Neural cell (in vitro differentiated cells): ENCODE measurements around the gene PRSS37. TPM values are rescaled to one million over a fixed set of nuclear protein-coding genes. Genes with fewer than 3 reads are reported as not detected.

Source experiments
- H2AFZ ChIP-seq: fragments of 200-600, 300-800 bp; sonication (generic), shearing (Covaris generic); 2 replicates; pipeline ENCODE4 v1.6.0; 2014; ENCODE audit warnings: low read depth, mild to moderate bottlenecking, antibody characterized with exemption, low read length, moderate library complexity
- H3F3A ChIP-seq: fragments of 200-600 bp; shearing (Covaris generic); 2 replicates; pipeline ENCODE4 v1.6.1; 2016; ENCODE audit warnings: mild to moderate bottlenecking, moderate library complexity, mixed read lengths, antibody characterized with exemption, low read length; ENCODE audit not compliant: insufficient read depth, poor library complexity, severe bottlenecking
- H3K27ac ChIP-seq: fragments of 200-600, 300-800 bp; sonication (generic), shearing (Covaris generic); 2 replicates; pipeline ENCODE4 v1.5.1; 2014; ENCODE audit warnings: mild to moderate bottlenecking, low read length, moderate library complexity
- H3K27me3 ChIP-seq: fragments of 300-800, 200-600 bp; sonication (generic), shearing (Covaris generic); 2 replicates; pipeline ENCODE4 v1.6.0; 2014; ENCODE audit warnings: mild to moderate bottlenecking, low read depth, low read length, moderate library complexity; ENCODE audit not compliant: insufficient read depth
- H3K36me3 ChIP-seq: fragments of 300-800, 200-600 bp; sonication (generic), shearing (Covaris generic); 2 replicates; pipeline ENCODE4 v1.5.1; 2014; ENCODE audit warnings: mild to moderate bottlenecking, antibody characterized with exemption, low read length, moderate library complexity; ENCODE audit not compliant: insufficient read depth
- H3K4me2 ChIP-seq: fragments of 300-800, 200-600 bp; sonication (generic), shearing (Covaris generic); 2 replicates; pipeline ENCODE4 v1.6.0; 2014; ENCODE audit warnings: mild to moderate bottlenecking, low read length
- H3K4me3 ChIP-seq: fragments of 300-800, 200-600 bp; sonication (generic), shearing (Covaris generic); 2 replicates; pipeline ENCODE4 v1.5.1; 2014; ENCODE audit warnings: mild to moderate bottlenecking, low read length, moderate library complexity
- H3K79me2 ChIP-seq: fragments of 200-600 bp; shearing (Covaris generic); replicated peaks from 2 replicates; pipeline ENCODE4 v1.6.0; 2014; ENCODE audit warnings: mild to moderate bottlenecking, low read length, moderate library complexity; ENCODE audit not compliant: insufficient read depth
- H3K9ac ChIP-seq: fragments of 300-800, 200-600 bp; sonication (generic), shearing (Covaris generic); 2 replicates; pipeline ENCODE4 v1.6.1; 2016; ENCODE audit warnings: mild to moderate bottlenecking, low read length, mixed read lengths
- H3K9me2 ChIP-seq: fragments of 200-600 bp; shearing (Covaris generic); 2 replicates; pipeline ENCODE4 v1.6.1; 2016; ENCODE audit warnings: mild to moderate bottlenecking, low read length, mixed read lengths; ENCODE audit not compliant: insufficient read depth
- H3K9me3 ChIP-seq: fragments of 200-600, 300-800 bp; sonication (generic), shearing (Covaris generic); 2 replicates; pipeline ENCODE4 v1.6.1; 2016; ENCODE audit warnings: mild to moderate bottlenecking, mixed run types, low read length, moderate library complexity, mixed read lengths
- H4K20me1 ChIP-seq: fragments of 200-600 bp; shearing (Covaris generic); 2 replicates; pipeline ENCODE4 v1.6.1; 2016; ENCODE audit warnings: mild to moderate bottlenecking, mixed run types; ENCODE audit not compliant: insufficient read depth
- RAD21 ChIP-seq: fragments of 450-650 bp; conservative IDR thresholded peaks from 2 replicates; pipeline ENCODE4 v1.6.1; 2014; ENCODE audit warnings: antibody characterized with exemption, mild to moderate bottlenecking, moderate library complexity
- SMC3 ChIP-seq: fragments of 450-650 bp; conservative IDR thresholded peaks from 2 replicates; pipeline ENCODE4 v1.6.1; 2014; ENCODE audit warnings: antibody characterized with exemption, mild to moderate bottlenecking, moderate library complexity; ENCODE audit not compliant: poor library complexity
- polyA plus RNA-seq: library from polyadenylated mRNA; depleted of rRNA; stranded (reverse); fragments of >200 nt; gene quantifications from 2 replicates; pipeline ENCODE4 v1.2.3, GENCODE V29; 2014
- TF ChIP-seq, protein P1 (sequence below): IDR thresholded peaks from 2 replicates; pipeline ENCODE4 v1.6.1; 2012; ENCODE audit warnings: borderline replicate concordance

PRSS37 gene
- polyA plus RNA-seq, 1 donor from 2014 or later = not detected

DNA sequence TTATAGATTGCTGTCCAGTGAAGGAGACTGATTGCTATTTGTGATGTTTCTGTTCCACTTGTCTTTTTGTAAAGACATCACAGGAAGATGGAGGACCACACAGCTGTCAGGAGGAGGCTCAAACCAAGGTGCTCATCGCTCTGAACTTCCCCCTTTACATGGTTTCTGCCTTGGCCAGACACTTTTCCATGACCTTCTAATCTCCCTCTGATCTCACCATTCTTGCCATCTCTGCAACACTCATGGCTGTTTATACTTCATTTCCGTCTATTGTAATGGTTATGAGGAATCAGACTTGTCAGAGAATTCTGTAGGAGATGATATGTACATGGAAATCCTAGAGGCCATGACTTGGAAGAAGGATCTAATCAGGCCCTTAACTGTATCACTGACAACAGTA is 53.0 kb downstream of the PRSS37 start:
- TF ChIP-seq, protein P1, sequence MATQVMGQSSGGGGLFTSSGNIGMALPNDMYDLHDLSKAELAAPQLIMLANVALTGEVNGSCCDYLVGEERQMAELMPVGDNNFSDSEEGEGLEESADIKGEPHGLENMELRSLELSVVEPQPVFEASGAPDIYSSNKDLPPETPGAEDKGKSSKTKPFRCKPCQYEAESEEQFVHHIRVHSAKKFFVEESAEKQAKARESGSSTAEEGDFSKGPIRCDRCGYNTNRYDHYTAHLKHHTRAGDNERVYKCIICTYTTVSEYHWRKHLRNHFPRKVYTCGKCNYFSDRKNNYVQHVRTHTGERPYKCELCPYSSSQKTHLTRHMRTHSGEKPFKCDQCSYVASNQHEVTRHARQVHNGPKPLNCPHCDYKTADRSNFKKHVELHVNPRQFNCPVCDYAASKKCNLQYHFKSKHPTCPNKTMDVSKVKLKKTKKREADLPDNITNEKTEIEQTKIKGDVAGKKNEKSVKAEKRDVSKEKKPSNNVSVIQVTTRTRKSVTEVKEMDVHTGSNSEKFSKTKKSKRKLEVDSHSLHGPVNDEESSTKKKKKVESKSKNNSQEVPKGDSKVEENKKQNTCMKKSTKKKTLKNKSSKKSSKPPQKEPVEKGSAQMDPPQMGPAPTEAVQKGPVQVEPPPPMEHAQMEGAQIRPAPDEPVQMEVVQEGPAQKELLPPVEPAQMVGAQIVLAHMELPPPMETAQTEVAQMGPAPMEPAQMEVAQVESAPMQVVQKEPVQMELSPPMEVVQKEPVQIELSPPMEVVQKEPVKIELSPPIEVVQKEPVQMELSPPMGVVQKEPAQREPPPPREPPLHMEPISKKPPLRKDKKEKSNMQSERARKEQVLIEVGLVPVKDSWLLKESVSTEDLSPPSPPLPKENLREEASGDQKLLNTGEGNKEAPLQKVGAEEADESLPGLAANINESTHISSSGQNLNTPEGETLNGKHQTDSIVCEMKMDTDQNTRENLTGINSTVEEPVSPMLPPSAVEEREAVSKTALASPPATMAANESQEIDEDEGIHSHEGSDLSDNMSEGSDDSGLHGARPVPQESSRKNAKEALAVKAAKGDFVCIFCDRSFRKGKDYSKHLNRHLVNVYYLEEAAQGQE = no peak
- no peak for TF ChIP-seq SMC3
- TF ChIP-seq RAD21 = no peak
- H3K79me2 ChIP-seq = no peaks in the 10 kb centered on the region
- no peaks in the 10 kb centered on the region for H3F3A ChIP-seq
- H3K27ac ChIP-seq = no peak overlapping the region
- no peaks in the 10 kb centered on the region for H3K9me3 ChIP-seq
- H3K27me3 ChIP-seq = no peaks in the 10 kb centered on the region
- no peak overlapping the region for H3K4me3 ChIP-seq
- H4K20me1 ChIP-seq = no peaks in the 10 kb centered on the region
- H3K4me2 ChIP-seq = no peak overlapping the region
- no peak overlapping the region for H2AFZ ChIP-seq
- no peaks in the 10 kb centered on the region for H3K36me3 ChIP-seq
- no peak overlapping the region for H3K9ac ChIP-seq
- no peaks in the 10 kb centered on the region for H3K9me2 ChIP-seq

Other genes starting within 250 kb of the PRSS37 start
- 24.5 and 24.6 TPM in 2 replicates for gene DENND11, start 139.3 kb downstream of the PRSS37 start, polyA plus RNA-seq
- 0.34 and 0.63 TPM in 2 replicates for gene WEE2, start 133.1 kb downstream of the PRSS37 start, polyA plus RNA-seq
- 233 and 296 TPM in 2 replicates for gene SSBP1, start 103.1 kb downstream of the PRSS37 start, polyA plus RNA-seq
- not detected in 2 replicates for gene TAS2R3, start 77.4 kb downstream of the PRSS37 start, polyA plus RNA-seq
- gene TAS2R4, start 64.8 kb downstream of the PRSS37 start, polyA plus RNA-seq = 2.3 and 2.4 TPM in 2 replicates
- 5.1 and 9.4 TPM in 2 replicates for gene TAS2R5, start 51.3 kb downstream of the PRSS37 start, polyA plus RNA-seq
- gene OR9A4, start 74.9 kb upstream of the PRSS37 start, polyA plus RNA-seq = 0.78 TPM in 1 of 2 replicates, not detected in the other
- not detected in 2 replicates for gene CLEC5A, start 105.5 kb upstream of the PRSS37 start, polyA plus RNA-seq
- gene TAS2R38, start 132.3 kb upstream of the PRSS37 start, polyA plus RNA-seq = not detected in 2 replicates
- 0.72 and 0.89 TPM in 2 replicates for gene MGAM, start 154.4 kb upstream of the PRSS37 start, polyA plus RNA-seq